HepG2 (cell line): ENCODE data around the gene MMP24OS. TPM values are rescaled to one million over a fixed set of nuclear protein-coding genes. Genes with fewer than 3 reads are reported as not detected.

Experiments used
- ATF1 ChIP-seq: IDR thresholded peaks from 2 replicates; pipeline ENCODE4 v1.6.1; 2016; ENCODE audit warnings: mild to moderate bottlenecking, control low read depth
- ATM ChIP-seq: fragments of 450-650 bp; IDR thresholded peaks from 2 replicates; pipeline ENCODE4 v1.7.1; 2017; ENCODE audit warnings: mild to moderate bottlenecking, borderline replicate concordance
- EZH2 ChIP-seq: conservative IDR thresholded peaks from 2 replicates; pipeline ENCODE4 v1.6.1; 2012; ENCODE audit warnings: mild to moderate bottlenecking, low read depth, low read length, moderate library complexity
- FOSL1 ChIP-seq: sonication (generic); formaldehyde crosslinking; IDR thresholded peaks from 2 replicates; pipeline ENCODE4 v1.9.0; 2021; ENCODE audit warnings: missing genetic modification reagents, borderline replicate concordance
- IKZF5 ChIP-seq: IDR thresholded peaks from 2 replicates; pipeline ENCODE4 v1.6.1; 2018; ENCODE audit warnings: missing genetic modification reagents, mild to moderate bottlenecking, missing compliant biosample characterization
- MED1 ChIP-seq: sonication (generic); formaldehyde crosslinking; IDR thresholded peaks from 2 replicates; pipeline ENCODE4 v1.4.0; 2020; ENCODE audit warnings: missing genetic modification reagents
- REXO4 ChIP-seq: sonication (generic); formaldehyde crosslinking; IDR thresholded peaks from 2 replicates; pipeline ENCODE4 v1.8.0; 2022; ENCODE audit warnings: missing genetic modification reagents, mild to moderate bottlenecking, borderline replicate concordance
- SMAD9 ChIP-seq: sonication (generic); formaldehyde crosslinking; IDR thresholded peaks from 2 replicates; pipeline ENCODE4 v1.5.1; 2020; ENCODE audit warnings: mild to moderate bottlenecking, missing genetic modification reagents
- SP4 ChIP-seq: sonication (generic); formaldehyde crosslinking; IDR thresholded peaks from 2 replicates; pipeline ENCODE4 v1.8.1; 2023; ENCODE audit warnings: mild to moderate bottlenecking, missing genetic modification reagents
- TBX3 ChIP-seq: fragments of 450-650 bp; IDR thresholded peaks from 2 replicates; pipeline ENCODE4 v1.6.1; 2017; ENCODE audit warnings: antibody characterized with exemption, mild to moderate bottlenecking, inconsistent platforms, borderline replicate concordance
- UBTF ChIP-seq: sonication (generic); formaldehyde crosslinking; IDR thresholded peaks from 2 replicates; pipeline ENCODE4 v1.4.0; 2020; ENCODE audit warnings: mild to moderate bottlenecking, missing genetic modification reagents
- ZBTB44 ChIP-seq: sonication (generic); formaldehyde crosslinking; IDR thresholded peaks from 2 replicates; pipeline ENCODE4 v1.4.0; 2020; ENCODE audit warnings: missing genetic modification reagents
- ZMAT3 ChIP-seq: sonication (generic); formaldehyde crosslinking; conservative IDR thresholded peaks from 2 replicates; pipeline ENCODE4 v1.7.0; 2021; ENCODE audit warnings: missing genetic modification reagents
- ZNF225 ChIP-seq: sonication (generic); formaldehyde crosslinking; IDR thresholded peaks from 2 replicates; pipeline ENCODE4 v1.4.0; 2020; ENCODE audit warnings: mild to moderate bottlenecking, missing genetic modification reagents
- ZNF33B ChIP-seq: sonication (generic); formaldehyde crosslinking; IDR thresholded peaks from 2 replicates; pipeline ENCODE4 v1.5.1; 2020; ENCODE audit warnings: mild to moderate bottlenecking, missing genetic modification reagents
- ZNF552 ChIP-seq: sonication (generic); formaldehyde crosslinking; IDR thresholded peaks from 2 replicates; pipeline ENCODE4 v1.9.0; 2022; ENCODE audit warnings: missing genetic modification reagents, mild to moderate bottlenecking, borderline replicate concordance
- ZNF564 ChIP-seq: sonication (generic); formaldehyde crosslinking; IDR thresholded peaks from 2 replicates; pipeline ENCODE4 v1.8.1; 2023; ENCODE audit warnings: mild to moderate bottlenecking, missing genetic modification reagents
- ZNF614 ChIP-seq: IDR thresholded peaks from 2 replicates; pipeline ENCODE4 v1.6.1; 2018; ENCODE audit warnings: missing biosample characterization, missing genetic modification reagents, inconsistent platforms, borderline replicate concordance
- ZNF678 ChIP-seq: sonication (generic); formaldehyde crosslinking; IDR thresholded peaks from 2 replicates; pipeline ENCODE4 v1.4.0; 2020; ENCODE audit warnings: mild to moderate bottlenecking, missing genetic modification reagents
- ZNF704 ChIP-seq: sonication (generic); formaldehyde crosslinking; IDR thresholded peaks from 2 replicates; pipeline ENCODE4 v1.8.1; 2023; ENCODE audit warnings: mild to moderate bottlenecking, inconsistent platforms, moderate library complexity, missing genetic modification reagents, borderline replicate concordance
- ZNF792 ChIP-seq: IDR thresholded peaks from 2 replicates; pipeline ENCODE4 v1.6.1; 2016
- ZNF839 ChIP-seq: sonication (generic); formaldehyde crosslinking; IDR thresholded peaks from 2 replicates; pipeline ENCODE4 v1.4.0; 2020; ENCODE audit warnings: missing genetic modification reagents, mild to moderate bottlenecking, borderline replicate concordance
- ZSCAN30 ChIP-seq: sonication (generic); formaldehyde crosslinking; IDR thresholded peaks from 2 replicates; pipeline ENCODE4 v1.5.0; 2020; ENCODE audit warnings: mild to moderate bottlenecking, missing genetic modification reagents
- polyA plus RNA-seq, 8 experiments: library from polyadenylated mRNA; depleted of rRNA in 3 of 8; stranded (reverse) in 7 of 8; unstranded in 1 of 8; fragments of >200 nt; fragmentation: Illumina TruSeq in 4 of 8; extraction: Trizol in 4 of 8; gene quantifications; 2 replicates each; pipeline versions ENCODE4 v1.2.1 to v1.2.3, GENCODE V29; 2011 to 2016; ENCODE audit warnings: low read depth in 4 of 8, missing spikeins in 1 of 8, mixed read lengths in 1 of 8; ENCODE audit not compliant: insufficient read depth in 1 of 8
- total RNA-seq, 5 experiments: library from RNA; depleted of rRNA; stranded (reverse); fragments of >200 nt; fragmentation: Illumina TruSeq; extraction: Trizol; gene quantifications; 2 replicates each; pipeline ENCODE4 v1.2.3, GENCODE V29; 2016; ENCODE audit warnings: low read depth in 1 of 5

The MMP24OS gene
- total and polyA plus RNA-seq, 2 of the 13 experiments (the other 11 are each of a cell fraction or from before 2014, with no cell fraction given): 6.0 to 8.5 TPM

- TF ChIP-seq ZNF564 (CRISPR knock-in tag) (peak; percentile 94; the same call in 1 of the 2 replicates), IKZF5 (CRISPR knock-in tag) (peak; percentile 91; the same call in 1 of the 2 replicates), ZNF225 (CRISPR knock-in tag) (peak; percentile 87; the same call in 1 of the 2 replicates), ZNF614 (peak; percentile 67; the same call in 1 of the 2 replicates), REXO4 (CRISPR knock-in tag) (peak; percentile 91; the same call in 1 of the 2 replicates), FOSL1 (CRISPR knock-in tag) (peak; percentile 74; the same call in 1 of the 2 replicates), ZNF839 (CRISPR knock-in tag) (peak; percentile 88), ZMAT3 (CRISPR knock-in tag) (peak; percentile 99), TBX3 (no peak), ZSCAN30 (CRISPR knock-in tag) (peak; percentile 56; the same call in 1 of the 2 replicates), ZNF552 (peak; percentile 85; the same call in 1 of the 2 replicates), ZNF33B (CRISPR knock-in tag) (peak; percentile 97), ATF1 (no peak), ZNF704 (CRISPR knock-in tag) (peak; percentile 94), ATM (no peak), EZH2 (peak; percentile 36; the same call in 1 of the 2 replicates), ZBTB44 (CRISPR knock-in tag) (peak; percentile 98), MED1 (CRISPR knock-in tag) (peak; percentile 66), SMAD9 (CRISPR knock-in tag) (peak; percentile 85; the same call in 1 of the 2 replicates), ZNF678 (CRISPR knock-in tag) (peak; percentile 83), SP4 (CRISPR knock-in tag) (peak; percentile 65; the same call in 1 of the 2 replicates), ZNF792 (CRISPR knock-in tag) (peak; percentile 96), UBTF (CRISPR knock-in tag) (peak; percentile 71)
Observed at GRCh38 chr20:35226884-35227681, 50.8 kb downstream of the MMP24OS start (continued).
